GM18499 (cell line): Measurements from ENCODE around the gene ASS1.
"Not testable (repeated sequence)": the region's sequence is repeated elsewhere in the genome, so short reads cannot be mapped to it uniquely, and the experiment has no call there.

Source experiments
- ATAC-seq: cut with Tn5 transposase; IDR thresholded peaks from one replicate; pipeline ENCODE4 v1.9.1; 2021; ENCODE audit warnings: moderate number of reproducible peaks; ENCODE audit not compliant: insufficient read depth, unreplicated experiment

The ASS1 gene

DNA sequence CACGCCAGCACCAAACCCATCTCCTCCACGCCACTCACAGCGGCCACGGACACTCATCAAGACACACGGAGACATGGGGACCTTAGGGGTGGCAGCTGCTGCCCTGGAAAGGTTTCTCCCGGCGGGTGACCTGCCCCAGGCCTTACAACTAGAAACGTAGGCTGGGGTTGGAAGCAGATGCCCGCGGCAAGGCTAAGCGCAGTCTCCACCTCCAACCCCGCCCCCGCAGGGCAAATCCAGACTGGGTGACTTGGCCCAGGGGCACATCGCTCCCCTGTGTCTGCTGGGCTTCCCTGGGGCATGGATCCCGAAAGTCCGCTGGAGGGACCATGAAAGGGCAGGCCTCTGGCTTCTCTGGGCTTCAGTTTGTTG, 12.0 kb upstream of the ASS1 start:
- no peak for ATAC-seq

DNA sequence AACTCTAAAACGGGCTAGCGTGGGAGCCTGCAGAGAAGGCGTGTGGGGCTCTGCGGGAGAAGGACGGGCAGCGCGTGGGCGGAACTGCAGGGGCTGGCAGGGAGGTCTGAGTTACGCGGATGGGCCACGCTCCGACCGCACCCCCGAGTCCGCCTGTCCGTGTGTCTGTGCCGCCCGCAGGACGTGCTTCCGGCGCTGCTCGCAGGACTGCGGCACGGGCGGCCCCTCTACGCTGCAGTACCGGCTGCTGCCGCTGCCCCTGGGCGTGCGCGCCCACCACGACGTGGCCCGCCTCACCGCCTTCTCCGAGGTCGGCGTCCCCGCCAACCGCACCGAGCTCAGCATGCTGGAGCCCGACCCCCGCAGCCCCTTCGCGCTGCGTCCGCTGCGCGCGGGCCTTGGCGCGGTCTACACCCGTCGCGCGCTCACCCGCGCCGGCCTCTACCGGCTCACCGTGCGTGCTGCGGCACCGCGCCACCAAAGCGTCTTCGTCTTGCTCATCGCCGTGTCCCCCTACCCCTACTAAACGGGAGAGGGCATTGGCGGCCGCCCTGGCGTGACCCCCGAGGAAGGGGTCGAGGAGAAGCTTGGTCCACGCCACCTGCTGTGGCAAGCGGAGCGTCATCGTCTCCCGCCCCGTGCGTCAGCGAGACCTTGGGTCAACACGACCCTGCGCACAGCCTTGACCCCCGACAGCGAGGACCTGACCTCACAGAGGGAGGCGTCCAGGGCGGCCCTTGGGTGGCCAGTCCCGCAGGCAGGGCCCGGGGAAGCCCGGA, 11.4 kb upstream of the ASS1 start:
- no peak for ATAC-seq

GRCh38 chr9:130433947-130434262, 10.9 kb upstream of the ASS1 start:
- no peak for ATAC-seq

- not testable (repeated sequence) for ATAC-seq
Measured at GRCh38 chr9:130434656-130435055, 10.1 kb upstream of the ASS1 start.

DNA sequence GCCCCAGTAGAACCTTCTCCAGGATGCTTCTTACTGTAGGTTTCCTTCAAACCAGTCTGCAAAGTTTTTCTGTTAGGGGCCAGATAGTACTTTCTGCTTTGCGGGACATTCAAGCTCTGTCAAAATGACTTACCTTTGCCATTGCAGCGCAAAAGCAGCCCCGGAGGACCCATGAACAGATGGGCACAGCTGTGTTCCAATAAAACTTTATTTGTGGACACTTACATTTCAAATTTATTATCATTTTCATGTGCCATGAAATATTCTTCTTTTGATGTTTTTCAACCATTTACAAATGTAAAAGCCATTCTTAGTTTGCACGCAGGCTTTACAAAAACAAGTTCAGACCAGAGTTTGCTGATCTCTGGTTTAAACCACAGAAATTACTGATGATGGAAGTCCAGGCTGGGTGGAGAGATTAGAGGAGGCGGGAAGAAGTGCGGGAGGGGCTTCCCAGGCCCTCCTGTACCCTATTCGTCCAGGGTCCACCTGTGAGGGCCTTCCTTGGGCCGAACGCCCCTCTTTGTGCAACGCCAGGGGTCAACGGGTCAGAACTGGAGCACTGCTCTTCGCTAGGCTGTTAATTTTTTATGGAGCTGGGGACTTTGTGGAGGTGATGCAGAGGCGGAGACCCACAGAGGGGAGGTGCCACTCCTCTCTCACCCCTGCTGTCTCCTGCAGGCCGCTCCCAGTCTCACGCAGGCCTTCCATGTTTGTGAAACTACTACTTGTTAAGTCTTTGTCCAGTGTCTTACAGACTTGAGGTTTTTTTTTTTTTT, 7.6 kb upstream of the ASS1 start:
- no peak for ATAC-seq

- no peak for ATAC-seq
Measured at GRCh38 chr9:130438382-130438981, 6.3 kb upstream of the ASS1 start.

DNA sequence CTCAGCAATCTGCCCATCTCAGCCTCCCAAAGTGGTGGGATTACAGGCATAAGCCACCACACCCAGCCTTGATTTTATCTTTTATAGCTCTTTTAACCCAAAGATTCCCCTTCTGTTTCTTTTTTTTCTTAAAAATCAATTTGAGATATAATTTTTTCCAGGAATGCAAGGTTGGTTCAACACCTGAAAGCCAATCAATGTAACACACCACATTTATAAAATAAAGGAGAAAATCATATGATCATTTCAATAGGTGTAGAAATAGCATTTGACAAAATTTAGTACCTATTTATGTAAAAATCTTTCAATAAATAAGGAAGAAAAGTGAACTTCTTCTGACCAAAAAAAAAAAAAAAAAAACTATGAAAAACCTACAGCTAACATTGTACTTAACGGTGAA, 3.7 kb upstream of the ASS1 start:
- no peak for ATAC-seq

DNA sequence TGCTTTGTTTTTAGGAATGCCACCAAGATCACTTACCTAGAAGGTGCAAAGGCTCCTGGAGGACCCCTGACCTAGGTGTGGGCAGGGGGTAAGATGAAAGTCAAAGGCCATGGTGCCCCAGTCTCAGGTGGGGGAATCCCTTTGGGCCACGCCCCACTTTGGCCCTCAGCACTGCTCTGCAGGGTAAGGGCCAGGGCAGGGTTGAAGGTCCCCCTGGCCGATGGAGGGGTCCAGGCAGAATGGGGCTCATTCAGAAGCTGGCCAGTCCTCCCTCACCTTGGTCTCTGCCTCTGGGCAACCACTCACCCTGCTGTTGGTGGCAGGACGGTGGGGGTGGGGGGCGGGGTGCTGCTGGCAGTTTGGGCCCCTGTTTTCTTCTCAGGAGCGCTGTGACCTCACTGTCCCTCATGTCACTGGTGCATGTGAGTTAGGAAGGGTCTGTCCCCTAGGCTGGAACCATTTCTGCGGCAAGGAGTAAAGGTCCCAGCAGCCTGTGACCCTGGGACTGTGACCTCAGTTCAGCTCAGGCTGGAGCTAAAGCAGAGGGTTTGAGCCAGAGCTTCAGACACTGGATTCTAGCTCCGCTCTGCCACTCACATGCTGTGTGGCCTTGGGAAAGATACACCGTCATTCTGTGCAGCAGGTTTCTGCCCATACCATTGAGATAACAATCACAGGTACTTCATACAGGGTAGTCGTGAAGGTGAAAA, 1.9 kb upstream of the ASS1 start:
- no peak for ATAC-seq

DNA sequence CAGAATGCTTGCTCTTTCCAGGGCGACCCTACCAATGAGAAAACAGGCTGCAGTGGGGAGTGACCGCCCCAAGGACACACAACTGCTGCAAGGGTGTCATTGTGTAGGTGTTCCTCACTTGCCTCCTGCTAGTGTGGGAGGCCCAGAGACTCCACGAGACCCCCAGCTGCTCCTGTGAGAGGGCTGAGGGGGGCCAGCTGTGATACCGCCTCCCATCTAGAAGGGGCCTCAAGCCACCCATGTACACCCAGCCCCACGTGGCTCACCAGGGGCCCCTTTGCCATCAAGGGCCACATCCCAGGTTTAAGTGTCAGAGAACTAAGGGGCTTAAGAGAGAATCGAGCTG, 1.3 kb upstream of the ASS1 start:
- ATAC-seq: no peak

DNA sequence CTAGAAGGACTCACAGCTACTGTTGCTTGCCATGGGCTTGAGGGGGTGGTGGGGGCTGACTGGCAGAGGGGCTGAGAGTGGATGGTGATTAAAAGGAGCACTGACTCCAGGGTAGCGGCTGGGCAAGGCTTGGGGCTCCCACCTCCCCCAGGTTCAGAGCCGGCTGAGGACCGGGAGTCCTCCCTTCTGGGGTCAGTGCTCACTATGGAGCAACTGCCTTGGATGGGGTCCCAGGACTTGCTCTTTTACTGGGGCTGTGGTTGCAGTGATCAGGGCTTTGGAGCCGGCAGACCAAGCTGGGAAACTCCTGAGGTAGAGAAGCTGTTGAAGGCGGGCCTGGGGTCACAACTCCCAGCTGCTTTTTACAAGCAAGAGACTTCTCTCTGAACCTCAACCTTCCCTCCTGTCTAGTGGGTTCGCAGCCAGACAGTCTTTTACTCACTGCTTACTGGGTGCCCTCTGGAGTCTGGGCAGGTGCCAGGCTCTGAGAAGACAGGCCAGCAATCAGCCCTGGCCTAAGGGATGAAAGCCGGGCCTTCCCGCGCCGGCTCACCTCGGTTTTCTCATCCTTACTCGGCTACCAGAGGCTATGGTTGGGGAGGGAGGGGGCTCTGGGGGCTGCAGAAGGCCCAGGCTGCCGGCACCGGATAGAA, 795 bp upstream of the ASS1 start:
- ATAC-seq: no peak

- no peak for ATAC-seq
Measured at GRCh38 chr9:130445268-130445983, 665 bp downstream of the ASS1 start.

DNA sequence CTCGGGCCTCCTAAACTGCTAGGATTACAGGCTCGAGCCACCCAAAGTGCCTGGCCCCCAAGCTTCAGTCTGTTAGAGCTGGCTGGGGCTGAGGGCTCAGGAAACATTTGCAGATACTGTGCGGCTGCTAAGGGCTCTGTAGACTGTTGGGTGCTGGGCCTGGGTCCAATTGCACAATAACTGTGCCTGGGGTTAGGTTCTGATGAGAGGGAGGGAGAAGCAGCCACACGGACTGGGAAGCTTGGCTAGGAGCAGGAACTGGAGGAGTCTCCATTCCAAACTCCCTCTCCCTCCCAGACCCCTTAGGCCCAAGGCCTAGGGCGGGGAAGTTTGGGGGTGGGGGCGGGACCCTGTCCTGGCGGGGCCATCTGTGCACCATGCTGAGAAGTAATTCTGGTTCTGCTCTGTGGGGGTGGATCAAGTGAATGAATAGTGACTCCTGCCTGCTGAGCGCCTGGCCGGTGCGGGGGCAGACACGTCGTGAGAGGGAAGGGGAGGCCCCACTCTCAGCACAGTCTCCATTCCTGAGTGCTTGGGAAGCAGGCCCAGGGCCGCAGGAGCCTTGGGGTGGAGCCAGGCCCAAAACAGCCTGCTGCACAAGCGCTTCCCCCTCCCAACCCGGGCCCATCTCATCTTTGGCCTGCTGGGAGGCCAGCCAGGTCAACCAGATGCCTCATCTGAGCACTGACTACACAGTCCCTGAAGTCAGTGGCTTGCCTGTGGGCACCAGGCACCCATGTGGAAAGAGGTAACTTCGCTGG, 1.5 kb downstream of the ASS1 start:
- ATAC-seq: no peak

DNA sequence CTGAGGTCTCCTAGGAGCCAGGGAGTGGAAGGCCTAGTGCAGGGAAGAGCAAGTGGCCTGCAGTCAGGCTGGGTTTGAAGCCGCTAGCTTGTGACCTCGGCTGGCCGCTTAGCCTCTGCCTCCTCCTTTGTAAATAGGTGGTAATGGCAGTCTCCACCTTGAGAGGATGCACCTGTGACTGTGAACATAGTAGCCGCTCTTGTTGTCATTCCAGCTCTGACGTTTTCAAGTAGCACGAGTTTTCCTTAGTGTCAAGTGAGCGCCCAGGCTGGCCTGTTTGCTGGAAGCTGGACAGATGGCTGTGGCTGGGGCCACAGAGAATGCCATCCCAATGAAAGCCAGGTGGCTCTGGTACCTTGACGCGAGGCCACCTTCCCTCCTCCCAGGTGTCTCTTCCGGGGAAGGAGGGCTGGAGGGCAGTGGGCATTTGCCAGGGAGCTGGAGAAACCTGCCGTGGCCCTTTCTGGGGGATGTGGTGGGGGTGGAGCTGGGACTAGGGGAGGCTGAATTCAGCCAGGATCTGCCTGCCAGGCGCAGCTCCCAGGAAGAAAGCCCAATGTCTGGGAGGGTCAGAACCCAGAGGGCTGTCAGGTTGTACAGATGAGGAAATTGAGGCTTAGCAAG, 2.5 kb downstream of the ASS1 start:
- no peak for ATAC-seq

DNA sequence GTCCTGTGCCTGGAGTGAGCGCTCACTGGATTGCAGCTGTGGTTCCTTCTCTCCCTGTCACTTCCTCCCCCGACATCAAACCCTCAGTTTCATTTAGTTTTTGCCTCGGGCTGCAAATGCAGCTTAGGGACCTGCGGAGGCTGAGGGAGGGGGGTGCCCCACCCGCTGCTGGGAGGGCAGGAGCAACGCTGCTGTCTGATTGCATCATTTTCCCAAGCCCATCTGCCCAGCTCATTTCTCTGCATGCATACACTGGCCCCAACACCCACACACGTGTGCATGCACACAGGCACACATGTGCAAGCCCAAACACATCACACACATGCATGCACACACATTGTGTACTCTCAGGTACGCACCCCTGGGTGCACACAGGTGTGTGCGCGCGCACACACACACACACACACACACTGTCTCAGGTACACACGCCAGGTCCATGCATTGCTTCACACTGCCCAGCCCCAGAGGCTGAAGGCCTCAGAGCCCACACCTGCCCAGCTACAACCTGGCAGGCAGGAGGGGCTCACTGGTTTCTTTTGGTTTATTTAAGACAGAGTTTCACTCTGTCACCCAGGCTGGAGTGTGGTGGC, 3.4 kb downstream of the ASS1 start:
- no peak for ATAC-seq

DNA sequence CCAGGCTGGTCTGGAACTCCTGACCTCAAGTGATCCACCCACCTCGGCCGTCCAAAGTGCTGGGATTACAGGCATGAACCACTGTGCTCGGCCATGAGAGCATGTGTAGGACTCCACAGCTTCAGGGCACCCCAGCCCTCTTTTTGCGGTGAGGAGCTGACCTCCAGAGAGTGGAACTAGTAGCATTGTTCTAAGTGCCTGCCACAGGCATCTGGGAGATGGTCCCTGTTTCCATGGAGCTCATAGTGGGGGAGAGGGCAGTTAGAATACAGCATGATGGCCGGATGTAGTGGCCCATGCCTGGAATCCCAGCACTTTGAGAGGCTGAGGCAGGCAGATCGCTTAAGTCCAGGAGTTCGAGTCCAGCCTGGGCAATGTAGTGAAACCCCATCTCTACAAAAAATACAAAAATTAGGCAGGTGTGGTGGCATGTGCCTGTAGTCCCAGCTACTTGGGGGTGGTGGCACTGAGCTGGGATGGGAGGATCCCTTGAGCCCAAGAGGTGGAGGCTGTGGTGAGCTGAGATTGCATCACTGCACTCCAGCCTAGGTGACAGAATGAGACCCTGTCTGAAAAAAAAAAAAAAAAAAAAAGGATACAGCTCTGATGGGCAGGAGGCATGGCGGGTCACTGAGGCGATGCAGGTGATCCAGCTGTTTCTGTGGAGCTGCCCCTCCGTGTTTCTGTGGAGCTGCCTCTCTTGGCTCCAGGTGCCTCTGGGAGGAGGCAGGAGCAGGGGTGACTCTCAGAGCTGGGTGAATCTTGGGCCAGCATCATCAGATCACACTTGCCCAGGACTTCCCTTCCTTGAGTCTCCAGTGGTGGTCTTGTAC, 4.2 kb downstream of the ASS1 start:
- no peak for ATAC-seq

- ATAC-seq: no peak
Measured at GRCh38 chr9:130450344-130451003, 5.7 kb downstream of the ASS1 start.

DNA sequence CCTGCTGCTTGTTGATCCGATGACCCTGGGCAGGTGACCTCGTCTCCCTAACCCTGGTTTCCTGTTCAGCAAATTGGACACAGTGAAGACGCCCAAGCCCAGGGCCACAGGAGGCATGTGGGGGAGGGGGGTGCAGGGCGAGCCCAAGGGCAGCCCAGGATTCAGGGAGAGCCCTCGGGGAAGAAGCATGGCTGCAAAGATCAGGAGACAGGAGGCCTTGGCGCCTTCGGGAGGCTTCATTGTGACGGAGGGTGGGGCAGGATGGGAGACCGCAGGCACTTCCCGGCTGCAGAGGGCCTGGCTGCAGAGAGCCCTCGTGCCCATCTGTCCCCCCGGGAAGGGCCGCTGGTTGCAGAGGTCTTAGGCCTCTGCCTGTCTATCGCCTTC, 6.2 kb downstream of the ASS1 start:
- no peak for ATAC-seq
